Stimulated activated CD4-positive, alpha-beta T cell treated with anti-CD3 and anti-CD28 coated beads, TNF-alpha, amount 100 ng/mL, for 24 hours (primary cell): ENCODE results near the gene CRHR2.
"Not testable (repeated sequence)": the region's sequence is repeated elsewhere in the genome, so short reads cannot be mapped to it uniquely, and the experiment has no call there.

Experiments used
- DNase-seq, 3 experiments: peaks; one replicate each; pipeline ENCODE4 v3.0.0-alpha.2; 2020; ENCODE audit warnings: low read depth in 3 of 3

CRHR2 gene

GRCh38 chr7:30682212-30683083 is at the start of gene CRHR2:
TSS of gene CRHR2 (minus strand) at chr7:30682456. CDS start at chr7:30682280, 176 bp downstream.
- DNase-seq, result peak in 2 of 3 experiments; percentile 3 to 20

- no peak for DNase-seq
These were observed 49.3 kb upstream of the CRHR2 start for GRCh38 chr7:30731581-30731980.

GRCh38 chr7:30730996-30731395 is 48.7 kb upstream of the CRHR2 start:
- no peak for DNase-seq

- no peak for DNase-seq
These were observed 47.8 kb upstream of the CRHR2 start for GRCh38 chr7:30730097-30730496.

- DNase-seq, result no peak
These were observed 47.4 kb upstream of the CRHR2 start for GRCh38 chr7:30729642-30730041.

GRCh38 chr7:30728591-30729100 is 46.4 kb upstream of the CRHR2 start:
- DNase-seq, result no peak

GRCh38 chr7:30727061-30727945 is 45.0 kb upstream of the CRHR2 start:
- no peak for DNase-seq

- DNase-seq, result no peak
These were observed 44.2 kb upstream of the CRHR2 start for GRCh38 chr7:30726296-30727006.

GRCh38 chr7:30723776-30724175 is 41.5 kb upstream of the CRHR2 start:
- no peak for DNase-seq

GRCh38 chr7:30722671-30723070 is 40.4 kb upstream of the CRHR2 start:
- DNase-seq, result no peak

GRCh38 chr7:30722187-30722586 is 39.9 kb upstream of the CRHR2 start:
- no peak for DNase-seq

- no peak for DNase-seq
These were observed 39.0 kb upstream of the CRHR2 start for GRCh38 chr7:30721211-30721610.

- DNase-seq, result not testable (repeated sequence)
These were observed 37.2 kb upstream of the CRHR2 start for GRCh38 chr7:30719434-30719833.

- DNase-seq, result no peak
These were observed 34.9 kb upstream of the CRHR2 start for GRCh38 chr7:30717181-30717580.

- no peak for DNase-seq
These were observed 31.9 kb upstream of the CRHR2 start for GRCh38 chr7:30714129-30714528.

GRCh38 chr7:30713392-30713791 is 31.1 kb upstream of the CRHR2 start:
- DNase-seq, result no peak

- DNase-seq, result no peak
These were observed 28.4 kb upstream of the CRHR2 start for GRCh38 chr7:30710669-30711068.

GRCh38 chr7:30709549-30709948 is 27.3 kb upstream of the CRHR2 start:
- DNase-seq, result no peak

- no peak for DNase-seq
These were observed 26.7 kb upstream of the CRHR2 start for GRCh38 chr7:30708983-30709382.

- DNase-seq, result no peak
These were observed 26.2 kb upstream of the CRHR2 start for GRCh38 chr7:30708412-30708811.

- DNase-seq, result no peak
These were observed 25.4 kb upstream of the CRHR2 start for GRCh38 chr7:30707391-30708357.
